ENCODE data around the gene DBNDD2.
A peak's percentile ranks its signal among the peaks of the same experiment; 100 is the strongest.

The DBNDD2 gene

DNA sequence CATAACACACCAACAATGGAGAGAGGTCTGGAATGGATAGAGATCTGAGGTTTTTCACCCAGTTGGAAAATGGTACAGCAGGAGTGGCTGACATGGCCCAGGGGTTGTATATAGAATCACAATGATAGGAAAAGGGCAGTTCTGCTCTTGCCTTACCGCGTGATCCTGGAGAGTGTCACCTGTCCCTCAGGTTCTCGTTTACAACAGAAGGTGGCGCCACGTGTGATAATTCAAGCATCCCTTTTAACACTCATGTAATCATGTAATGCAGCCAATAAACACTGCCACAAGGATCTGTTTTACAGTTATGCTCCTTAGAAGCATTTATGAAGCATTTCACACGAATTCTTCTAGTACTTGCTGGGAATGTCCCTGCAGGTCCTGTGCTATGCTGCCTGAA, 48.5 kb downstream of the DBNDD2 start:
- DNase-seq: peak; percentile 52 to 77 (median 73)
- H3K27me3 ChIP-seq (replicated peaks in 2 of 5; ENCODE audit: control insufficient read depth in 4 of 5, insufficient read depth in 5 of 5, low read length in 4 of 5): no peaks in the 10 kb centered on the region
- CTCF ChIA-PET: interaction anchor here (8.6 to 12.4 kb wide), 2 partner anchors 11 to 136 kb away, joined by 88 to 120 read pairs; partner anchors contain the start of gene WFDC2
- H3K4me1 ChIP-seq (ENCODE audit: control extremely low read depth in 1 of 4, control insufficient read depth in 4 of 4, insufficient read depth in 4 of 4, low read length in 3 of 4): no peaks in the 10 kb centered on the region
- H3K36me3 ChIP-seq (ENCODE audit: control insufficient read depth in 4 of 4, insufficient read depth in 4 of 4, low read length in 3 of 4): no peaks in the 10 kb centered on the region
- H3K27ac ChIP-seq (ENCODE audit: insufficient read depth in 1 of 2, low read depth in 1 of 2, low read length in 2 of 2, poor library complexity in 1 of 2, severe bottlenecking in 2 of 2): no peak overlapping the region
- H3K4me3 ChIP-seq (ENCODE audit: control insufficient read depth in 1 of 7, extremely low read depth in 1 of 7, insufficient read depth in 4 of 7, low read depth in 2 of 7, low read length in 6 of 7): no peak overlapping the region
- WGBS (ENCODE audit: insufficient coverage): 39% methylated on average over 6 of the region's 6 CpGs
- POLR2A ChIA-PET: no interaction called here
- H3K9me3 ChIP-seq (ENCODE audit: control extremely low read depth in 1 of 5, control insufficient read depth in 4 of 5, insufficient read depth in 2 of 5, low read depth in 1 of 5, low read length in 4 of 5): no peaks in the 10 kb centered on the region

DNA sequence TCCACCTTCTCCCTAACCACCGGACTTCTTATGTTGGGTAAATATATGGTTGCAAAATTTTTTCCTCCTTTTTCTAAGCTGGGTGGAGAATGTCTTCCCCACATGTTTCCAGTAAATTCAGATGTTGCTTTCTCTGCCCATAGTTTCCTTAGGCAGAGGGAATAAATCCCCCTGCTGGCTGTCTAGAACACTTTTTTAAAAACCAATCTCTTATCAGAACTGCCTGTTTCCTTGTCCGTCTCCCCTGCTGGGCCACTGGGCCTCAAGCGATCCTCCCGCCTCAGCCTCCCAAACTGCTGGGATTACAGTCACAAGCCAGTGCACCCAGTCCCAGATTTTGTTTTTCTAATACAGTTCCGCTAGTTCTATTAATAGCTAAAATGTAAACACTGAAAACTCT, 51.5 kb downstream of the DBNDD2 start:
- no peak overlapping the region for H3K27ac ChIP-seq (ENCODE audit: insufficient read depth in 1 of 2, low read depth in 1 of 2, low read length in 2 of 2, poor library complexity in 1 of 2, severe bottlenecking in 2 of 2)
- ChIA-PET POLR2A (no interaction called here), CTCF (interaction anchor here (0.9 to 12.4 kb wide), 7 partner anchors 8 to 141 kb away, joined by 3 to 120 read pairs (median 8); partner anchors contain the start of gene WFDC2)
- no peaks in the 10 kb centered on the region for H3K36me3 ChIP-seq (ENCODE audit: control insufficient read depth in 4 of 4, insufficient read depth in 4 of 4, low read length in 3 of 4)
- no peaks in the 10 kb centered on the region for H3K9me3 ChIP-seq (ENCODE audit: control extremely low read depth in 1 of 5, control insufficient read depth in 4 of 5, insufficient read depth in 2 of 5, low read depth in 1 of 5, low read length in 4 of 5)
- no peaks in the 10 kb centered on the region for H3K4me1 ChIP-seq (ENCODE audit: control extremely low read depth in 1 of 4, control insufficient read depth in 4 of 4, insufficient read depth in 4 of 4, low read length in 3 of 4)
- DNase-seq: peak in 1 of 3 donors; percentile 22
- H3K4me3 ChIP-seq (ENCODE audit: control insufficient read depth in 1 of 7, extremely low read depth in 1 of 7, insufficient read depth in 4 of 7, low read depth in 2 of 7, low read length in 6 of 7): no peak overlapping the region
- 74% methylated on average over 3 of the region's 5 CpGs for WGBS (ENCODE audit: insufficient coverage)
- no peaks in the 10 kb centered on the region for H3K27me3 ChIP-seq (replicated peaks in 2 of 5; ENCODE audit: control insufficient read depth in 4 of 5, insufficient read depth in 5 of 5, low read length in 4 of 5)
